GM18499 (cell line): Measurements from ENCODE around the gene VANGL1.

Experiments used
- ATAC-seq: cut with Tn5 transposase; IDR thresholded peaks from one replicate; pipeline ENCODE4 v1.9.1; 2021; ENCODE audit warnings: moderate number of reproducible peaks; ENCODE audit not compliant: insufficient read depth, unreplicated experiment

VANGL1 gene

DNA sequence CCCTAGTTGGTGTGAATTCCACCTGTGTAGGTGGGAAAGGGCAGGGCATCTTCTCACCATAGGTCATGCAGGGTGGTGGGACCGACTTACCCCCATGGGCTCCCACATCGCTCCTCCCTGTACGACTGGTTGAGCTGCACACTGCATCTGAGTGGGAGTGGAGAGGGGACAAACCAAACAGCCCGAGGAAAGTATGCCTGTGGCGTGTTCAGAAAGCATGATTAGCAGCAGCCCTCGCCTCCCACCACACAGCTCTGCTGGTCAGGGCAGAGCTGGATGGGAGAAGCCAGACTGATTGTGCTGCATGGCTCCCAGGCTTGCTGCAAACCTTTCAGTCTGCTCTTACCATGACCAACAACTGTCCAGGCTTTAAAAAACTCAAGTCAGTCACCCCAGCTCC, 24.4 kb downstream of the VANGL1 start:
- ATAC-seq: no peak

DNA sequence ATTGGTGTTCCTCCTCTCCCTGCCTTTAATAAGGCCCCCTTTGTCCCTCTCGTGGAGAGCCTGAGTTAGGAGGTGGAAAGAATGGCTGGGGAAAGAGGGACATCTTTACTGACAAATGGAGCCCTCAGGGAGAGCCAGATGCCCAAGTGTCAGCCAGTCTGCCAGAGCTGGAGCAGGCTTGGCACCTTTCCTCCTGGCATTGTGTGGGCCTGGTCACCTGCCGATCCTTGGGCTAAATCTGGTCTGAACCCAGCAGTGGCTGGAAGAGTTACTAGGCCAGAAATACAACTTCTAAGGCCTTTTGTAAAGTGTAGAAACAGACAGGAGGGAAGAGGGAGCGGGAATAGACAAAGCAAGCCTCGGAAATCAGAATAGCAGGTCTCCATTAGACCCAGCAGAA, 24.9 kb downstream of the VANGL1 start:
- ATAC-seq: no peak

DNA sequence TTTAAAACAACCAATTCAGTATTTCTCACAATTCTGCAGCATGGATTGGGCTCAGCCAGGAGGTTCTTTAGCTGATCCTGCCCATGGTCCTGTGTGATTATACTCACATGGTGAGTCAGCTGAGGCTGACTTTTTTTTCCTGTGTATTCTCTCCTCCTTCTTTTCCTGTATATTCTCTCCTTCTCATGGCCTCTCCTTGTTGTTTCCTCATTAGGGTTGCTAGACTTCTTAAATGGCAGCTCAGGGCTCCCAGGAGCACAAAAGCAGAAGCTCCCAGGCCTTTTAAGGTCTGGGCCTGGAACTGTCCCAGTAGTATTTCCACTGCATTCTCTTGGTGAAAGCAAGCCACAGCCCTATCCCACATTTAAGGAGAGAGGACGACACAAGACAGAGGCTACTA, 26.8 kb downstream of the VANGL1 start:
- ATAC-seq: no peak

DNA sequence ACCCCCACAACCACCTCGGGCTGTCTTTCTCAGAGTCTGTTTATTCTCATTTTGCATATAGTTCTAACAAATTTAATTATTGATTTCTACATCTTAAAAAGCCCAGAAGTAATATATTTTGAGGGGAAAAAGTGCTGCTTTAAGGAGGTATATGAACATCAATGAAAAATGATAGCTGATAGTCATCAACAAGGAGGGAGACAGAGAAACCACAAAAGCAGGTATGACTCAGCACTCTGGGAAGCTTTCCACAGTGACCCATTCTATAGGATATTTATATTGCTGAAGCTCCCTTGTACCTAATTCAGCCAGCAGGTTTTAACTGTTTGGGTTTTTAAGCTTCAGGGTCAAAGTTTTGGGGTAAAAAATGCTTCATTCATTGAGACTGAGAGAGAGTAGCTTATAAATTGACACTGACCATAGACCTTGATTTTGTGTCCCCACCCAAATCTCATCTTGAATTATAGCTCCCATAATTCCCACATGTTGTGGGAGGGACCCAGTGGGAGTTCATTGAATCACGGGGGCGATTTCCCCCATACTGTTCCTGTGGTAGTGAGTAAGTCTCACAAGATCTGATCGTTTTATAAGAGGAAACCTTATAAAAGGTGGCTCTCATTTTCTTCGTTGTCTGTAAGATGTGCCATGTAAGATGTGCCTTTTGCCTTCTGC, 27.4 kb downstream of the VANGL1 start:
- ATAC-seq: no peak

DNA sequence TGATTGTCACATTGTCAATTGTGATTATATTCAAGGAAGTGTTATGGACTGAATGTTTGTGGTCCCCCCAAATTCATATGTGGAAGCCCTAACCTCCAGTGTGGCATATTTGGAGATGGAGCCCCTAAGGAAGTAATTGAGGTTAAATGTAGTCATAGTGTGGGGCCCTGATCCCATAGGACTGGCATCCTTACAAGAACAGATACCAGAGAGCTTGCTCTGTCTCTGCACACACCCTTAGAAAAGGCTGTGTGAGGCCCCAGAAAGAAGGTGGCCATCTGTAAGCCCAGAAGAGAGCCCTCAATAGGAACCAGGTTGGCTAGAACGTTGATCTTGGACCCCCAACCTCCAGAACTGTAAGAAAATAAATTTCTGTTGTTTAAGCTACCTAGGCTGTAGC, 28.1 kb downstream of the VANGL1 start:
- no peak for ATAC-seq

DNA sequence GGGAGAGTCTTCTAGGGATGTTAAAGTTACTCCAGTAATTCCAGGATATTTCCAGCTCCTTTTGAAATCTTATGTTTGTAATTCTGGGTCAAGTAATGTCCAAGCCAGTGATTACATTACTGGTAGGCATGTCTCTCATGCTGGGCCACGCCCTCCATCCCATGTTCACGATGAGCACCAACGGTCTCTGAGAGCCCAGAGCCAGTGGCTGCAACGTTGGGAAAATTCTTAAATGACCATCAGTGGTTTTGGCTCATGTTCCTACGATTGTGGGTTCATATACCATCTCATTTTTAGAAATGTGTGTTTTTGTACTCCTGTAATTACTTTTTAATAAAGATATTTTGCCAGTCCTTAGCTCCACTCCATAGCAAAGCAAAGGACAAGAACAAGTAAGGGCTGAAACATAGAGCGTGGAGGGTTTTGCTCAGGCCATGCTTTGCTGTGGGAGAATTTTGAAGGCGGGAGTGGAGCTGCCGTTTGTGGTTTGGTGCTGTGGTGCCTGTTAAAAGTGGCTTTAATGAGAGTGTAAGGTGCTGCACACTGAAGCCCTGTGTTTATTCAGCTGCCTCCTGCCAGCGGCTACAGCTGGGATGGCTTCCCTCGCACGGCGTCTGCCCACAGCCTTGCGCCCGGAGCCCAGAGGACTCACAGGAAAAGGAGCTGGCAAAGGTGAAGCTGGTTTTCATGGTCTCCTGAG, 28.9 kb downstream of the VANGL1 start:
- no peak for ATAC-seq

DNA sequence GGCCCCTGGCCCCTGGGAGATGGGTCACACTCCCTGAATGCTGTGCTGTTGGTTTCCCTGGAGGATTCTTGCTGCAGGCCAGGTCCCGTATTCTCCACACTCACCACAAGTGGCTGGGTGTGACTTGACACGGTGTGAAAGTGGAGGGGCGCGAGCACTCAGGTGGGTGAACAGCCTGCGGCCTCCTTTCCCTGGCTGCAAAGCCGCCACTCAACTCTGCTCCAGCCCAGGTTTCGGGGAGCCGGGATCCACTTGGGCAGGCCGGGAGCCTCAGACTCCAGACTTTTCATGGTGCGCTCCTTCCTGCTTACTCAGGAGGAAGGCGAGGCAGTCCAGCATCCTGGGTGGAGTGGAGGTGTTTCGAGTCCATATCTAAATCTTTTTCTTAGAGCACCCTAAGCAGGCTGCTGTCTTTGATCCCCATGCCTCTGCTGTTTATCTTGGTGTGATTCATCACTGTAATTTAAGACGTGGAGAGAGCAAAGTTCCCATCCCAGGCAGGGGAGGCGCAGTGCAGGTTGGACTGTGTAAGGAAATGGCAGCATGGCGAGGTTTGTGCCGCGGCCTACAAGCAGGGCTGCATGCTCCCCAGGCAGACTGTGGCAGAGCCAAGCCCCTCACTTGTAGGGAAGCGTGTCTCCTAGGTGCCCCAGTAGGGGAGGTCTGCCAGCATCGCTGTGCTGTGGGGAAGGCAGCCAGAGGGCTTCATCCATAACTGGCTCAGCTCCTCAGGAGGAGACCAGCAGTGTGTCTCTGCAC, 29.6 kb downstream of the VANGL1 start:
- ATAC-seq: no peak

DNA sequence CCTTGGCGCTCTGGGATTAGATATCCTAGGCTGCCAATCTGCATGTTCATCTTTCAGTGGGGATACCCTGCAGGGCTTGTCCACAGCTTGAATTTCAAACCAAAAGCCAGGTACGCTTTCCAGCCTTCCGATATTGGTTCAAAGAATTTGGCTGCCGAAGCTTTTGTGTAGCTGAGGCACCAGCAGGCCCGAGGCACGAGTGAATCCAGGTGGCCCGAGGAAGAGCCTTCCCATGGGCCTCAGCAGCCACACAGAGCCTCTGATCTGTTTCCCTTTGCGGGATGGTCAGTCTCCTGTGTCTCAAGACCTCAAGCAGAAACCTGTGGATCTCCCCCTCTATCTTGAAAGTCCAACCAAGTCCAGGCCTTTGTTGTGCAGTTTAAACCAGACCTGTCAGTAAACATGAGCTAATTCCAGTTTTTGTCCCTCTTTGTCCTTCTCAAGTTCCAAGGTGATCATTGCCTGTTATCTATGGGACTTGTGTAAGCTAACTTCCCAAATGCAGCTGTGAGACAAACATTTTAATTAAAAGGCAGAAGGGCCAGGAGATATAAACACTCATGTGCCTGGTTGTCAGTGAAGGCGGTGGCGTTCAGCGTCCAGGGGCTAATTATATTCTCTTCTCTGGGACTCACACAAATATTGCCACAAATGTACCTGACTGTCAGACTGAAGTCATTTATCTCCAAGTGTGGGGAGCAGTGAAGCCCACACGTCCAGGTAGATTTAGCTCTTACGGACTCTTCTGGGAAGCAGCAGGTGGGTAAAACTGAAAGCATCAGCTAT, 30.6 kb downstream of the VANGL1 start:
- ATAC-seq: no peak

DNA sequence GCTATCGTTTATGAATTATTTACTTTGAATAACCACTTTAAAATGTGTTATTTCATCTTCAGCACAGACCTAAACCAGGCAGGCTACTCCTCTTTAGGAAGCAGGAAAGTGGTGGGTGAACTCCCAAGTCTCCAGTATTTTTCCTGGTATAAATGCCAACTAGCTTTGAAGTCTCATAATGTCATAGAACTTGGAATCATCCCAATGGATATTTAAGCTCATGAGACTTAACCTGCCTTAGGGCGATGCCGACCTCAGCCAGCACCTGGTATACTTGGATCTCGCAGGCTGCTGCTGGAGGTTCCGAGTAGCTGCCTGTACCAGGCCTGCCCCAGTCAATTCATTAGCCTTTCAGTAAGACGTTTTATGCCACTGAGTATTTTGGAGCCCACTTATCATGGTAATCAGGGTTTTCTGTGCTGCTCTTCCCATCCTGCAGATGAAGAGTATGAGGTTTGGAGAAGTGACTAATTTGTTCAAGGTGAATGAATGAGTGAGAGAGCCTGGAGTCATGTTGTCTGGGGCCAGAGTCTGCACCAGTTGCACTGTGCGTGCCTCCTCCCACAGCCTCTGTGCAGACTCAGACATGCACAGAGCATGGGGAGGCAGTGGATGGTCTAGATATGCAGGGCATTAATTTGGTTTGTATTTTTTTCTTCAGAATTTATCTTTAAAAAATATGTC, 34.9 kb downstream of the VANGL1 start:
- ATAC-seq: no peak

DNA sequence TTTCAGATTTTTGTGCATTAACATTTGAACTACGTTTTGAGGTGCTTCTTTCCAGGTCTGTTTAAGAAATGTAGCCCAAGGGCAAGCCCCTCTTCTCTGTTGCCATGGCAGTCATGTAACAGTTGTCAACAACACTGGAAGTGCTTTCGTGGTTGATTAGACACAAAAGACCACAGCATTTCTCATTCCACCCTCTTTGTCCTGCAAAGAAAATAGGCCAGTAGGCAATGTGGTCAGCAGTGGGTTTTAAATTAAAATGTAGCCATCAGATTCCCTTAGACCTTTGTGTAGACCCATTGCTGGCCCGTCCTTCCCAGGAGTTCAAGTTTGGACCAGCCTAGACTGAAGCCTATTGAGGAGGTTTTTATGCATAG, 35.4 kb downstream of the VANGL1 start:
- no peak for ATAC-seq

DNA sequence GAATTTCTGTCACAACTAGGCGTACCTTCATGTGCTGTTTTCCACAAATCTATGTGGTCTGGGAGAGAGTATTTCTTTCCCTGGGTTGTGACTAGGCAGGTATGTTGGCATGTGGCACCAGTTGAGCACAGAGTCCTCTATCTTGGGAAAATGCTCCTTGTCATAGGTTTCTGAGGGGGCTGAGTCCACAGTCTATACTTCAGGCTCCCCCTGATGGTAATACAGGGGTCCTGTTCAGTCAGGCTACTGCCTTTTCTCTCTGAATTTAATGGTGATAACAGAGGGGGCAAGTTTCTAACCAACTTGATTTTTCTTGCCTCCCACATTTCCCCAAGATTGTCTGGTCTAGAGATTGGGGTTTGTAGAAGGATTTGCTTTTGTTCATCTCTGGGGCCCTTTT, 35.8 kb downstream of the VANGL1 start:
- ATAC-seq: no peak

DNA sequence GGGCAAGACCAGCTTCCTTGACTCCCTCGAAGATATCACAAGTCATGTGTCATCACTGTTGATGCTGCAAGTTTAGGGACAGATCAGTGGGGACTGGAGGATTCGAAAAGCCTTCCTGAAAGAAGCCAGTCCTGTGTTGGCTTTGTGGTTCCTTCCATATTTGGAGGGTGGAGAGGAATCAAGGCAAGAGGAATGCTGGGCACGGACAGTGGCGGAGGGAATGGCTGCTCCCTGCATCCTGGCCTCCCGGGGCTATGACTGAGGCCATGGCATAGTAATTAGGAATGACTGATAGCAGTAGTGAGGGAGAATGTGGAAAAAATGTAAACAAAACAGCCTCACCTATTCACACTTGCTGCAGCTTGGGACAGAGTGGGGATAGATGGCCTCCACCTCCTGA, 36.4 kb downstream of the VANGL1 start:
- no peak for ATAC-seq

DNA sequence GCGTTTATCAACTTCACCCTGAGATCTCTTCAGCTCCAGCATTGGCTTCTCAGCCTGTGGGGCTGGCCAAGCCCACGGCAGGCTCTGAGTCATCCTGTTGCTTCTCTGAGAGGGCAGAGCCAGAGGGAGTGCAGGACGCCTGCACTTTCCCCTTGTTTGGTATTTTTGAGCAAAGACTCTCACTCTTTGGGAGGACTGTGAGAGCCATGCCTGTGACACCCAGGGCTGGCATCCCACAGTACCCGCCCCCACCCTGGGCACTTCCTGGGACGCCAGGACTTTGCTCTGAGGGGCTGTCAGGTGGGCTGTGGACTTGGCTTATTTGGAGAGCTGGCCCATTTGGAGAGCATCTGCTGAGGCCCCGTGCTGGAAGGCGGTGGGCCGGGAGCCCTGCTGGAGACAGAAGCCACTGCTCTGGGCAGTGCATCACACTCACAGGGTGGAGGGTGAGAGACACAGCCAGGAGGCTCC, 37.4 kb downstream of the VANGL1 start:
- no peak for ATAC-seq

DNA sequence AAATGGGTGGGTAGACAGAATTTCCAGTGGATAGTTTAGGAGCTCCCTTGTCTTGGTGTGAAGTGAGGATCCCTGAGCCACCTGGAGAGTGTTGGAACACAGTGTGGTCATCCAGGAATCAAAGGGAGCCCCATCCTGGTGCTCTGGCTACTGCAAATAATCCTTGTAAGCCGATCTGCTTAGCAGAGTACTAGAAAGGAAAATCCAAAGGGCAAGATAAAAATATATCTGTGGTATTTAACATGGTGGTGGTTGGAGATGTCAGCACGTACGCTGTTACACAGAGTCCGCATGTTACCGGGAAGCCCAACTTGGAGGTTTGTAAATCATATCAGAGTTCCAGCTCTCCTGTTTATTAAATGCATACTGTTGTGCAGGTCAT, 39.0 kb downstream of the VANGL1 start:
- no peak for ATAC-seq

DNA sequence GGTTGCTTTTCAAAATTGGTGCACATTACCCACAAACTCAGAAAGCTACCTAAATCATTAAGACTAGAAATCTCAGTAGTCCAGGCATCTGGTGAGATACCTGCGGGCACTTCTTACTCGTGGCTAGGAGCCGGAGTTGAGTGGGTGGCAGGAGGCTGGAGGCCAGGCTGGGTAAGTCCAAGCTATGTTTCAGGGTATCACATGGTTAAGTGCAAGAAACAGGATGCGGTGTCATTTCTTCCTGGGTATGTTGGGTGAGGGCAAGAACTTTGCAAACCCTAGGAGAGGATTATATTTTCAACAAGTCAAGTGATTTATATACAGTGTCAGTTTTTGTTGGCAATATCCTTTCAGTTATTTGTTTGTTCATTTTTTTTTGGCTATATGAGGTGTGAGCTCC, 41.0 kb downstream of the VANGL1 start:
- no peak for ATAC-seq

DNA sequence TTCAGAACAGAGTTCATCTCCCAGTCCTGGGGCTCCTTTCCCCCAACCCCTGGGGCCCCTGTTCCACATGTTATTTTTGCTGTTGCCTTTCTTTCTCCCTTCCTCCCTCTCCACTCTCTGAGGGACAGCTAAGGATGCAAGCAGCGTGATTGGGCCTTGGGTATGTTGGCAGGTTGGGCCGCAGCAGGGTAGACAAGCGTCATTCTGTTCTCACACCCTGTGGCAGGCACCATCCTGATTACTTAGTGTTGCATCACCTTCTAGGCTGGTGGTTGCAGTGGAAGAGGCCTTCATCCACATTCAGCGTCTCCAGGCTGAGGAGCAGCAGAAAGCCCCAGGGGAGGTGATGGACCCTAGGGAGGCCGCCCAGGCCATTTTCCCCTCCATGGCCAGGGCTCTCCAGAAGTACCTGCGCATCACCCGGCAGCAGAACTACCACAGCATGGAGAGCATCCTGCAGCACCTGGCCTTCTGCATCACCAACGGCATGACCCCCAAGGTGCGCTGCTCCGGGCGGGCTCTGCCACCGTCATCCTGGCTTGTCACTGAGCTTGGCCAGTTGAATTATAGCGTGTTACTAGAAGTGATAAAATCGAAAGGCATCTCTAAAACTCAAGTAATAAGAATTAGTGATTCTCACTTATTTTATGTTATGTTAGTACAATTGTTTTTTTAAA, 43.4 kb downstream of the VANGL1 start:
- ATAC-seq: no peak

DNA sequence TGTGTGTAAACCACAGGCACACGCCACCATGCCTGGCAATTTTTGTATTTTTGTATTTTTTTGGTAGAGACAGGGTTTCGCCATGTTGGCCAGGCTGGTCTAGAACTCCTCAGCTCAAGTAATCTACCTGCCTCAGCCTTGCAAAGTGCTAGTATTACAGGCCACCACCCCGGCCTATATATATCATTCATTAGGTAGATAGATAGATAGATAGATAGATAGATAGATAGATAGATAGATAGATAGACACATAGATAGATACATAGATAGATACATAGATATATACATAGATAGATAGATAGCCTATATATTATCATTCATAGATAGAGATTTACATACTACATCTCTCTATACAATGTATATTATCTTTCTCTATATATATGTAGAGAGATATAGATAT, 46.0 kb downstream of the VANGL1 start:
- no peak for ATAC-seq

DNA sequence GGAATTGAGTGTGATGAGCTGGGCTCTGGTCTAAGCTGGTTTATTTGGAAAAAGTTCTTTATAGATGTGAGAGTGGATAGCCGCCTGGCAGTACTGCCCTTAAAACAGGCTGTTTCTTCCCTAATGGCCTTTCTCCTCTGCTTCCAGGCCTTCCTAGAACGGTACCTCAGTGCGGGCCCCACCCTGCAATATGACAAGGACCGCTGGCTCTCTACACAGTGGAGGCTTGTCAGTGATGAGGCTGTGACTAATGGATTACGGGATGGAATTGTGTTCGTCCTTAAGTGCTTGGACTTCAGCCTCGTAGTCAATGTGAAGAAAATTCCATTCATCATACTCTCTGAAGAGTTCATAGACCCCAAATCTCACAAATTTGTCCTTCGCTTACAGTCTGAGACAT, 49.2 kb downstream of the VANGL1 start:
- no peak for ATAC-seq

DNA sequence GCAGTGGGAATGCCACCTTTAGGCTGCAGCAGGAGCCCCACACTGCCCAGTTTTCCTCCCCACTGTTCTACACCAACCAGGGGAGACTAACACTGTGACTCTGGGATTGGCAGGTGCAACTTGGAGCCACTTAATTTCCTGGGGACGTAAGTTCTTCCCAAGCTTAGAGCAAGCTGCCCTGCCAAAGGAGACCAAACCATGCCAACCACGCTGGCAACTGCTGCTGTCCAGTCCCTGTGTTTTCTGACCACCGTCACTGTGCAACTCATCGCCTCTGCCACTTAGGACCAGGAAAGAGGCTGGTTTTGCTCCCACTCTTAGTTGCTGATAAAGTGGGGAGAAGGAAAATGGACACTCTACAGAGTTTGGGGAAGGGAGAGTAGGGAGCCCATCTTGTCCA, 50.5 kb downstream of the VANGL1 start:
- ATAC-seq: no peak

DNA sequence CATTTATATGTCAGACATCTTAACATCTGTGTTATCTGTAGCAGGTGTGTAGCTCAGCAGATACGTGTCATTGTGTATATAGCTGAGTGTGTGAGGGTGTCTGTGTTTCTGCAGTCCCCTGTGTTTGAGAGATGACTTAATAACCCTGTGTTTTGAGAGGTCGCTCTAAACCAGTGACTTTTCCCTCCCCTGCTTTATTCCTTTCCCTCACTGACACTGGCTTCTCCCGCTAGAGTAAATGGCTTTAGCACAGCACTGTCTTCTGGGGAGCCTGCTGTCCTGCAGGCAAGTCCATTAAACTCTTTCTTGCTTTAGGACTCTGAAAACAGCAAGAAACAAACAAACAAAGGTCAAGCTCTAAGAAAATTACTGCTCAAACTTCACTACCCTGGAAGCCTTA, 53.0 kb downstream of the VANGL1 start:
- no peak for ATAC-seq
